Activated T-helper 2 cell treated with anti-CD3 and anti-CD28 coated beads, Interferon-gamma antibody, Interleukin-2, Interleukin-4, amounts not matched to agents 10 μg/mL and 5 μg/mL and 100 μg/mL, durations not matched to agents 14 hours and 24 hours and 36 hours (primary cell): ENCODE data around the gene ANXA11. TPM values are rescaled to one million over a fixed set of nuclear protein-coding genes. Genes with fewer than 3 reads are reported as not detected.

Source experiments
- DNase-seq: peaks from one replicate; pipeline ENCODE4 v3.0.0; 2021; ENCODE audit warnings: low spot score
- H3K27ac Mint-ChIP-seq: one replicate; pipeline ENCODE4 v1.8.0; 2021; ENCODE audit warnings: mixed read lengths
- H3K27me3 Mint-ChIP-seq: one replicate; pipeline ENCODE4 v1.8.0; 2021; ENCODE audit warnings: low read depth, mixed read lengths
- H3K36me3 Mint-ChIP-seq: one replicate; pipeline ENCODE4 v1.8.0; 2021; ENCODE audit warnings: low read depth, mixed read lengths
- H3K4me1 Mint-ChIP-seq: one replicate; pipeline ENCODE4 v1.8.0; 2021; ENCODE audit warnings: low read depth, mixed read lengths
- H3K4me3 Mint-ChIP-seq: one replicate; pipeline ENCODE4 v1.8.0; 2021; ENCODE audit warnings: low read depth, mild to moderate bottlenecking, moderate library complexity, mixed read lengths
- H3K9me3 Mint-ChIP-seq: one replicate; pipeline ENCODE4 v1.8.0; 2021; ENCODE audit warnings: mixed read lengths
- intact Hi-C: fragments of 100-400 bp; cut with micrococcal nuclease; formaldehyde crosslinking; loops from one replicate; pipeline ENCODE4 v1.15.1; 2023
- total RNA-seq: library from RNA; stranded (reverse); gene quantifications from 2 replicates; pipeline ENCODE4 v1.2.3, GENCODE V29; 2022

Gene ANXA11
- total RNA-seq, 1 donor from 2014 or later: 251 TPM

GRCh38 chr10:80165173-80165572 lies 40.2 kb downstream of the ANXA11 start:
- Mint-ChIP-seq H3K9me3 (no peaks in the 10 kb centered on the region), H3K4me1 (peaks cover 6% of the 10 kb centered on the region), H3K27me3 (no peaks in the 10 kb centered on the region), H3K4me3 (no peak overlapping the region), H3K36me3 (peaks cover 65% of the 10 kb centered on the region), H3K27ac (no peak overlapping the region)
- DNase-seq: no peak
- intact Hi-C loops: no loop called here

- no peak for DNase-seq
- Mint-ChIP-seq H3K9me3 (no peaks in the 10 kb centered on the region), H3K27me3 (no peaks in the 10 kb centered on the region), H3K27ac (no peak overlapping the region), H3K36me3 (peaks cover 67% of the 10 kb centered on the region), H3K4me3 (no peak overlapping the region), H3K4me1 (peaks cover 7% of the 10 kb centered on the region)
- intact Hi-C loops: no loop called here
Observed at GRCh38 chr10:80164596-80164995, 40.7 kb downstream of the ANXA11 start.

GRCh38 chr10:80163741-80164341 lies 41.5 kb downstream of the ANXA11 start:
- H3K4me1 Mint-ChIP-seq: peaks cover 15% of the 10 kb centered on the region
- intact Hi-C loops: no loop called here
- H3K36me3 Mint-ChIP-seq: peaks cover 70% of the 10 kb centered on the region
- no peak for DNase-seq
- no peak overlapping the region for H3K27ac Mint-ChIP-seq
- H3K9me3 Mint-ChIP-seq: no peaks in the 10 kb centered on the region
- no peaks in the 10 kb centered on the region for H3K27me3 Mint-ChIP-seq
- no peak overlapping the region for H3K4me3 Mint-ChIP-seq

GRCh38 chr10:80161321-80162083 lies 43.8 kb downstream of the ANXA11 start:
- no peak overlapping the region for H3K4me3 Mint-ChIP-seq
- H3K4me1 Mint-ChIP-seq: peaks cover 15% of the 10 kb centered on the region
- H3K36me3 Mint-ChIP-seq: peaks cover 88% of the 10 kb centered on the region
- no peaks in the 10 kb centered on the region for H3K9me3 Mint-ChIP-seq
- H3K27ac Mint-ChIP-seq: peak overlapping the region; percentile 25
- DNase-seq: no peak
- H3K27me3 Mint-ChIP-seq: no peaks in the 10 kb centered on the region
- intact Hi-C loops: no loop called here

- Mint-ChIP-seq H3K27me3 (no peaks in the 10 kb centered on the region), H3K27ac (peak overlapping the region; percentile 25), H3K9me3 (no peaks in the 10 kb centered on the region), H3K4me1 (peaks cover 10% of the 10 kb centered on the region), H3K4me3 (no peak overlapping the region), H3K36me3 (peaks cover 85% of the 10 kb centered on the region)
- no peak for DNase-seq
- intact Hi-C loops: no loop called here
Observed at GRCh38 chr10:80160361-80161320, 44.7 kb downstream of the ANXA11 start.

- no peaks in the 10 kb centered on the region for H3K9me3 Mint-ChIP-seq
- peak overlapping the region; percentile 36 for H3K27ac Mint-ChIP-seq
- no peak for DNase-seq
- H3K4me3 Mint-ChIP-seq: no peak overlapping the region
- H3K4me1 Mint-ChIP-seq: peaks cover 15% of the 10 kb centered on the region
- peaks cover 93% of the 10 kb centered on the region for H3K36me3 Mint-ChIP-seq
- H3K27me3 Mint-ChIP-seq: no peaks in the 10 kb centered on the region
- intact Hi-C loops: no loop called here
Observed at GRCh38 chr10:80159166-80159873, 46.0 kb downstream of the ANXA11 start.

GRCh38 chr10:80158598-80159127 lies 46.7 kb downstream of the ANXA11 start:
- H3K27me3 Mint-ChIP-seq: no peaks in the 10 kb centered on the region
- no peaks in the 10 kb centered on the region for H3K9me3 Mint-ChIP-seq
- no peak for DNase-seq
- H3K36me3 Mint-ChIP-seq: peaks cover 92% of the 10 kb centered on the region
- H3K4me3 Mint-ChIP-seq: no peak overlapping the region
- H3K27ac Mint-ChIP-seq: peak overlapping the region; percentile 12
- H3K4me1 Mint-ChIP-seq: peaks cover 15% of the 10 kb centered on the region
- intact Hi-C loops: no loop called here

- Mint-ChIP-seq H3K27ac (peak overlapping the region; percentile 8), H3K4me3 (no peak overlapping the region), H3K36me3 (peaks cover 92% of the 10 kb centered on the region), H3K4me1 (peaks cover 15% of the 10 kb centered on the region), H3K27me3 (no peaks in the 10 kb centered on the region), H3K9me3 (no peaks in the 10 kb centered on the region)
- no peak for DNase-seq
- intact Hi-C loops: no loop called here
Observed at GRCh38 chr10:80158126-80158525, 47.2 kb downstream of the ANXA11 start.

GRCh38 chr10:80157561-80157960 lies 47.8 kb downstream of the ANXA11 start:
- H3K4me1 Mint-ChIP-seq: peaks cover 15% of the 10 kb centered on the region
- H3K27ac Mint-ChIP-seq: no peak overlapping the region
- no peaks in the 10 kb centered on the region for H3K9me3 Mint-ChIP-seq
- H3K4me3 Mint-ChIP-seq: no peak overlapping the region
- no peaks in the 10 kb centered on the region for H3K27me3 Mint-ChIP-seq
- peaks cover 92% of the 10 kb centered on the region for H3K36me3 Mint-ChIP-seq
- no peak for DNase-seq
- intact Hi-C loops: no loop called here

GRCh38 chr10:80156216-80156615 lies 49.1 kb downstream of the ANXA11 start:
- intact Hi-C loops: no loop called here
- H3K4me1 Mint-ChIP-seq: peaks cover 17% of the 10 kb centered on the region
- H3K36me3 Mint-ChIP-seq: peaks cover 90% of the 10 kb centered on the region
- no peak overlapping the region for H3K4me3 Mint-ChIP-seq
- no peaks in the 10 kb centered on the region for H3K27me3 Mint-ChIP-seq
- no peak for DNase-seq
- no peak overlapping the region for H3K27ac Mint-ChIP-seq
- H3K9me3 Mint-ChIP-seq: no peaks in the 10 kb centered on the region

GRCh38 chr10:80155696-80156215 lies 49.6 kb downstream of the ANXA11 start:
- Mint-ChIP-seq H3K27me3 (no peaks in the 10 kb centered on the region), H3K27ac (peak overlapping the region; percentile 66), H3K4me1 (peaks cover 17% of the 10 kb centered on the region), H3K4me3 (no peak overlapping the region), H3K9me3 (no peaks in the 10 kb centered on the region), H3K36me3 (peaks cover 90% of the 10 kb centered on the region)
- intact Hi-C loops: no loop called here
- DNase-seq: no peak
